Adipose tissue (tissue), 3 donors: ENCODE measurements around the gene TMEM50A. TPM values are rescaled to one million over a fixed set of nuclear protein-coding genes. Genes with fewer than 3 reads are reported as not detected.
"Not testable (repeated sequence)": the region's sequence is repeated elsewhere in the genome, so short reads cannot be mapped to it uniquely, and the experiment has no call there.

ENCODE experiments used
- H3K27ac ChIP-seq: one replicate; pipeline ENCODE4 v1.5.1; 2013; ENCODE audit warnings: low read depth, low read length
- WGBS, 3 donors: extraction: QIAGEN DNeasy Blood & Tissue Kit; methylation state at CpG; one replicate each; pipeline ENCODE4 v1.1.7; 2013; 5-methylcytosine and 5-hydroxymethylcytosine counted together
- polyA plus RNA-seq, 3 donors: library from polyadenylated mRNA; stranded (reverse); fragments of 200-250 nt; gene quantifications; one replicate each; pipeline ENCODE4 v1.2.3, GENCODE V29; 2013
- donor health status: healthy with polysubstance abuse.
- donor health status: Bipolar disorder and iron deficiency.
- donor health status: healthy.

The TMEM50A gene
- 10 to 100 TPM; 33.3 to 87.3 (median 79.2) TPM for polyA plus RNA-seq

DNA sequence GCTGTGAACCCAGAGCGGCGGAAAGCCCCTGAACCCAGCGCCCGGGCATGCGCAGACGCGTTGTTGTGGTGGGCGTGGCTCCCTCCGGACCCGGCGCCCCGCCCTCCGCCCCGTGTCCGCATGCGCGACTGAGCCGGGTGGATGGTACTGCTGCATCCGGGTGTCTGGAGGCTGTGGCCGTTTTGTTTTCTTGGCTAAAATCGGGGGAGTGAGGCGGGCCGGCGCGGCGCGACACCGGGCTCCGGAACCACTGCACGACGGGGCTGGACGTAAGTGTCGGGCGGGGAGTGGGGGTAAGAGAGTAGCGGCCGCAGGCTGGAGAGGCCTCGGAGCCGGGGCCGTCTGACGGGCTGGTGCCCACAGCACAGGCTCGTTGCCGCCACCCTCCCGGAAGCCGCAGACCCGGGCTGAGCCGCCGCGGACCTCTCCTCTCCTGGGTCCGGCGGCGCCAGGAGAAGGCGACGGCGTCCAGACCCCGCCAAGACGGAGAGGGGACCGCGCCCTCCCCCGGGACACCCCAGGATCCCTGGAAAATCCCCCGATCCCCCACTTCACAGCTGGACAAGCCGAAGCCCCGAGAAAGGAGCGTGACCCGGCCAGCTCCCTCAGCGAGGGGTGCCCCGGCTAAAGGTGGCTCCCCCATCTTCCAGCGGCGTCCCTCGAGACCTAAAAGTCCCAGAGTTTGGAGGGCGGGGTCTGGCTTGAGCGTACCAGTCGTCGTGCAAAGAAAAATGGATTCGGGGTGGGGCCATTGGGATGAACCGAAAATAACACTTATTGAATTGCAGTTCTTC, at the start of gene TMEM50A:
Gene TMEM50A, plus strand, starts transcription at position 147 of the 794 bp plus-strand sequence. CDS start 2,153 bp downstream, outside the sequence.
- 0% methylated on average over 59 to 69 of the region's 75 CpGs for WGBS, 3 donors
- peak within 1 kb of the TSS; percentile 29 for H3K27ac ChIP-seq

DNA sequence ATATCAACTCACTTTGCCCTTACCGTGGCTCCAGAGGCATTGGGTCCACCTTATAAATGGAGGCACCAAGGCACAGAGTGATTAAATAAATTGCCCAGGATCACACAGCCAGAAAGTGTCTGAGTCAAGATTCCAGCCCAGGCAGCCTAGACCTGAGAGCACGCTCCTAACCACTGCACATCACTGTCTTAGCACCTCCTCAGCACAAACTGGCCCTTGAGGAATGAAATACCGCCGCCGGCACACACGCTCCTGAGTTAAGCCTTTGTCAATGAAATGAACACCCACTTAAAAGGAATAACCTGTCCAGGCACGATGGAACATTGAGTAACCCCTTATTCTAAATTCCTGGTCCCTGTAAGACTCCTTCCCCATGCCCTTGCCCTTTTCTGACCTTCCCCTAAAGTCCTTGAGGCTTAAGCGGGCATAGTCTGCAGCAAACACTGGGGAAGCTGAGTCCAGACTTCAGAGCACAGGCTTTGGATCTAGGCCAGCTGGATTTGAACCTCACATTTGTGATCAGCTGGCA, 49.5 kb upstream of the TMEM50A start:
- H3K27ac ChIP-seq: not testable (repeated sequence)
- WGBS, 3 donors: 66 to 90% (median 88%) methylated on average over 2 to 3 of the region's 8 CpGs

DNA sequence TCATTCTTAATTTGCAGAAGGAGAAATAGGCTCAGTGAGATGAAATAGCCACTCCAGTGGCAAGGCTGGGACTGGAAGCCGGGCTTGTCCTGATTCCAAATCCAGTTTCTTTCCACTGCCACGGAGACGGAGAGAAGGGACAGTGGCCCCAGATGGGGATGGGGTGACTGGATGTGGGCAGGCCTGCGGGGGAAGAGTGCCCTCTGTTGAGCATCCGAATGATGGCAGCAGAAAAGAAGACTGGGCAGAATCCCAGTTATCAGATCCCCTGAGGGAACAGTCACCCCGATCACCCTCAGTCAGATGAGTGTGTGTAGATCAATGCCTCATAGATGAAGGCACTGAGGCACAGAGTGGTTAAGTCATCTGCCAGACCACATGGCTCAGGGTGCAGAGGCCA, 48.1 kb upstream of the TMEM50A start:
- WGBS, 3 donors: 14 to 26% (median 23%) methylated on average over 4 to 5 of the region's 6 CpGs
- not testable (repeated sequence) for H3K27ac ChIP-seq

DNA sequence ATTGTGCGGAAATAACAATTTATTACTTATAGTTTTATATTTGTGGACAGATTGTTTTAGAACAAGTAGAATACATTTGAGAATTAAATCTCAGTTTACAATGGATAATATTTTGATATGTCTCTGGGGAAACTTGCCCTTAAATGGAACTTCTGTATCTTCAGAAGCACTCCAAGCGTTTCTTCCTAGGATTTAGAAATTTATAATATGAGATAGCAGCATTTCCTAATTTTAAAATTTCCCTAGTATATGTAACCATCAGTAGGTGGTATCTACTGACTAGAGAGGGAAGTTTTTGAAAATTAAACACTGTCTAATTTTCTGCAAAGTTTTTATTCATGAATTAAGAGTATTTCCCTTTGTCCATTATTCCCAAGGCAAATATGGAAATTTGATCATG, 44.7 kb upstream of the TMEM50A start:
- WGBS, 3 donors: 87 to 92% (median 89%) methylated on average over 2 of the region's 2 CpGs
- not testable (repeated sequence) for H3K27ac ChIP-seq

DNA sequence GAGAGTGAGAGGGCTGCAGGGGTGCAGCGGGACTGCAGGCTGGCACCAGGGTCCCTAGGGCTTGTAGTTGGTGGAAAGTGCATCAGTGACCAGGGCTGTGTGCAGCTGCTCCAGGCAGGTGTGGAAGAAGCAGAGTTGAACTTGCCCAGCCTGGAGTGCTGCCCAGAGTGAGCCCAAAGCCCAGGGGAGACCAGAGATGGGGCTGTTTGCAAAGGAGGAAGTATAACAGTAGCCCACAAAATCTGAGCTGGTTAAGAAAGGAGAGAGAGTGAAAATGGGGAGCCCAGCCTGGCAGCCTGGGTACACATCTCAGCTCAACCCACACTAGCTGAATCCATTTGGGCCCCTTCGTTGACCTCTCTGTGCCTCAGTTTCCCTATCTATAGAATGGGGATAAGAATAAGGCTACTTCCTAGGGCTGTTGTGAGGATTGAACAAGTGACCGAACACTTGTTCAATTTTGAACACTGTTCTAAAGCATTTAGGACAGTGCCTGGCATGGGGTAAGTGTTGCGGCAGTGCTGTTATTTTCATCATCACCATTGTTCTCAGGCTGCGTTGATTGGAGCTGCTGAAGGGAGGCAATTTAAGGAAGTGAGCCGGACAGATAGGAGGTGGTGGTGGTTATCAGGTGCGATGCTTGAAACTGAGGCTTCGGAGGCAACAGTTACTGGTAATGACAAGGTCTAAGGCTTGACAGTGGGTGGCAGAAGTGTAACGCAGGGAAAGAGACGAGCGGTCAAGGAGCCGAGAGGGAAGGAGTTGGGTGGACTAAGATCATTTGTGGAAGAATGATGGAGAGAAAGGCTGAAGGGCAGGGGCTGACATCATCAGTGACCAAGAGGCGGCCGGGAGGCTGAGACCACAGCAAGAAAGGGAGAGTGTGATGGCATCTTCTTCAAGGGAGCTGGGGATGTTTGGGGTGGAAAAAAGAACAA, 43.0 kb upstream of the TMEM50A start:
- not testable (repeated sequence) for H3K27ac ChIP-seq
- 73 to 88% (median 79%) methylated on average over 4 to 5 of the region's 14 CpGs for WGBS, 3 donors

DNA sequence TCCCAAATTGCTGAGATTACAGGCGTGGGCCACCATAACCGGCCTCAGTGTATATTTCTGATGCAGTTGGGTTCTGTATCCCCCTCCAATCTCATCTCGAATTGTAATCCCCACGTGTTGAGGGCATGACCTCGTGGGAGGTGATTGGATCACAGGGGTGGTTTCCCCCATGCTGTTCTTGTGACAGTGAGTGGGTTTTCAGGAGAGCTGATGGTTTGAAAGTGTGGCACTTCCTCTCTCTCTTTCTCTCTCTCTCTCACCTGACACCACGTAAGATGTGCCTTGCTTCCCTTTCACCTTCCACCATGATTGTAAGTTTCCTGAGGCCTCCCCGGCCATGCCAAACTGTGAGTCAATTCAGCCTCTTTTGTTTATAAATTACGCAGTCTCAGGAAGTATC, 41.6 kb upstream of the TMEM50A start:
- 51 to 74% (median 60%) methylated on average over 5 to 7 of the region's 8 CpGs for WGBS, 3 donors
- not testable (repeated sequence) for H3K27ac ChIP-seq

DNA sequence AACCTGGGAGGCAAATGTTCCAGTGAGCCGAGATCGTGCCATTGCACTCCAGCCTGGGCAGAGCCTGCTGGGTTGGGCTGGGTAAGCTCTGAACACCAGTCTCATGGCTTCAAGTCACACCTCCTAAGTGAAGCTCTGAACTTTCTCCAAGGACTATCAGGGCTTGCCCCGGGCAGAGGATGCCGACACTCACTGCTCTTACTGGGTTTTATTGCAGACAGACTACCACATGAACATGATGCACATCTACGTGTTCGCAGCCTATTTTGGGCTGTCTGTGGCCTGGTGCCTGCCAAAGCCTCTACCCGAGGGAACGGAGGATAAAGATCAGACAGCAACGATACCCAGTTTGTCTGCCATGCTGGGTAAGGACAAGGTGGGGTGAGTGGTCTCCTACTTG, 37.4 kb upstream of the TMEM50A start:
- 89 to 93% (median 90%) methylated on average over 9 of the region's 9 CpGs for WGBS, 3 donors
- H3K27ac ChIP-seq: not testable (repeated sequence)

DNA sequence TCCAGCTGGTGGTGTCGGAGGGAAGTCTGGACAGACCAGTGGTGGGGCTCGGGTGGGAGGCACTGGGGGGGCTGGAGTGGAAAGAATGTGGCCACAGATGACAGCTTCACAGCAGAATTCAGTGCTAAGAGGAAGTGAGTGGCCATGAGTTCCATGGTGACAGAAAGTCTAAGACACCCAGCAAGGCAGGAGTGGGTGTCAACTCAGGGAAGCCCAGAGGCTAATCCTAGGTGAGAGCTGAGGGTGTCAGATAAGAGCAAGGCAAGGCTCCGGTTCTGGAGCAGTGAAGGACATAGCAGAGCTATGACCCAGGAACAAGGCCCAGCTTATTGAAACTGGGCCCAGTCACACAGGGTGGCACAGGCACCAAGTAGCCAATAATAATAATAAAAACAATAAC, 35.8 kb upstream of the TMEM50A start:
- 69 to 83% (median 82%) methylated on average over 3 of the region's 3 CpGs for WGBS, 3 donors

DNA sequence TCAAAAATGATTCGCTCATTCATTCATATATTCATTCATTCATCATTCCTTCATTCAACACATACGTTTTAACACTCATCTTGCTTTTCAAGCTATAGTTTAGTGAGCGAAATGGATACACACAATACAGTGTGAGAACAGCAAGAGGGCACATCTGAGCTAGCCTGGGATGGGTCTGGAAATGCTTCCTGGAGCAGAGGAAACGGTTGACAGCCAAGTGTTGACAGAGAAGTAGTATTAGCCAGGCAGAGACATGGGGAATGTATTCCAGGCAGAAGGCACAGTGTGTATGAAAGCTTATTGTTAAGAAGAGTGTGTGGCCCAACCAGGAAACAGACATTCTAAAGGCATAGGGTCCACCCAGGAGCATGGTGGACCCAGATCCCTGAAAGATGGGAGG, 33.2 kb upstream of the TMEM50A start:
- H3K27ac ChIP-seq: not testable (repeated sequence)
- WGBS, 3 donors: 74 to 87% (median 83%) methylated on average over 4 of the region's 4 CpGs

More for the DNA sequence above, 35.8 kb upstream of the TMEM50A start:
- not testable (repeated sequence) for H3K27ac ChIP-seq

DNA sequence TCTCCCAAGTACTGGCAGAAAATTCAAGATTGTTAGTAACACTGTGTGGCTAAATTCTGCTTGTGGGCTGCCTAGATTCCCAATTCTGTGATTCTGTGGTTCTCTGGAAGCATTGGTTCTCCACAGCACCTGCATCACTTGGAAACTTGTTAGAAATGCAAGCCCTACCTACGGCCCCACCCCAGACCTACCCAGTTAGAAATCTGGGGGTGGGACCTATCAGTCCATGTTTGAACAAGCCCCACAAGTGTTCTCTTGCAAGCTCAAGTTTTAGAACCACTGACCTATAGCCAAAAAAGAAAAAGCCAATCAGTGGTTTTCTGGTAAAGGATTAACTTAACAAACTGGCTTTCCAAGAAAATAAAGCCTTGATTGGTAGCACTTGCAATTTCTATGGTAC, 30.0 kb upstream of the TMEM50A start:
- H3K27ac ChIP-seq: not testable (repeated sequence)
- WGBS, 3 donors: no CpG with 5 or more reads among the region's 1 CpG

DNA sequence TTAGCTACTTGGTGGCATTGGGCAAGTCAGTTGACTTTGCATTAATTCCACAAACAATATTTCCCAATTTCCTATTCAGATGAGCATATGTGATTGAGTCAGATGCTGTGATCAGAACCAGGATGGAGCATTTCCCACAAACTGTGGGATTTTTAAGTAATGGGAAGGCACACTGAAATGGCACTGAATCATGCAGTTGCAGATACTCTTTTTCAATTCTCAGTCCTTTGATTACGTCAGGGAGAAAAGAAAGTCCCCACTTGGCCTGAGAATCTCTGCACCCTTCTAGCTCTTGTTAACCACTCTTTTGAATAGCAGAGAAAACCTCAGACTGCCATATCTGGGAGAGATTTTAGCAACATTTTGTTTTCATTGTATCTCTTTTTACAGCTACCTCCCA, 29.0 kb upstream of the TMEM50A start:
- not testable (repeated sequence) for H3K27ac ChIP-seq
- 39 to 86% (median 71%) methylated on average over 1 of the region's 1 CpG for WGBS, 3 donors

DNA sequence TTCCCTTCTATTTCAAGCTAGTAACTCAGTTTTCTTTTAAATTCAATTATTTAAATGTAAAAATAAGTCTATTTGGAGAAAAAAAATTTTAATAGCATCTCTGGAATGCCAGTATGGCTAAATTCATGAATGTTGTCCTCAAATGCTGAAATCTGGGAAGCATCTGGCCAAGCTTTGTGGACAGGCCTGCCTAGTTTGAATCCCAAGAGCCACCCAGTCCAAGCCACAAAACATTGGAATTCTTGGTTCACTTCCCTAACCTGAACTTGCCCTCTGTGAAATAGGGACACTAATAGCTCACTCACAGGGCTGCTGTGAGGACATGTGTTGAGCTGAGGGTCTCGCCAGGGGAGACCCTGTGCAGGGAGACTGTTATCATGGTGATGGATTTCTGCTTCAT, 28.6 kb upstream of the TMEM50A start:
- H3K27ac ChIP-seq: not testable (repeated sequence)
- WGBS, 3 donors: 79 to 93% (median 92%) methylated on average over 1 of the region's 1 CpG

DNA sequence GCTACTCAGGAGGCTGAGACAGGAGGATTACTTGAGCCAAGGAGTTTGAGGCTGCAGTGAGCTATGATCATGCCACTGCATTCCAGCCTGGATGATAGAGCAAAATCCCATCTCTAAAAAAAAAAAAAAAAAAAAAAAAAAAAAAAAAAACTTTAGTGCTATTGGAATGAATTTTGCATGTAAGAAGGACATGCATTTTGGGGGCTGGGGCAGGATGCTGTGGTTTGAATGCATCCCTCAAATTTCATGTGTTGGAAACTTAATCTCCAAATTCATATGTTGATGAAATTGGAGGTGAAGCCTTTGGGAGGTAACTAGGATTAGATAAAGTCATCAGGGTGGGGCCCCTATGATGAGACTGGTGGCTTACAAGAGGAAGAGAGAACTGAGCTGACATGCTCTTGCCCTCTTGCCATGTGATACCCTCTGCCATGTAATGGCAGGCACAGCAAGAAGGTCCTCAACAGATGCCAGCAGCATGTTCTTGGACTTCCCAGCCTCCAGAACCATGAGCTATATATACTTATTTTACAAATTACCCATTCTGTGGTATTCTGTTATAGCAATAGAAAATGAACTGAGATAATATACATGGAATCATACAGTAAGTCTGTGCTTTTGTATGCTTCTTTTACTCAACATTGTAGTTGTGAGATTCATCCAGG, 25.2 kb upstream of the TMEM50A start:
- not testable (repeated sequence) for H3K27ac ChIP-seq

DNA sequence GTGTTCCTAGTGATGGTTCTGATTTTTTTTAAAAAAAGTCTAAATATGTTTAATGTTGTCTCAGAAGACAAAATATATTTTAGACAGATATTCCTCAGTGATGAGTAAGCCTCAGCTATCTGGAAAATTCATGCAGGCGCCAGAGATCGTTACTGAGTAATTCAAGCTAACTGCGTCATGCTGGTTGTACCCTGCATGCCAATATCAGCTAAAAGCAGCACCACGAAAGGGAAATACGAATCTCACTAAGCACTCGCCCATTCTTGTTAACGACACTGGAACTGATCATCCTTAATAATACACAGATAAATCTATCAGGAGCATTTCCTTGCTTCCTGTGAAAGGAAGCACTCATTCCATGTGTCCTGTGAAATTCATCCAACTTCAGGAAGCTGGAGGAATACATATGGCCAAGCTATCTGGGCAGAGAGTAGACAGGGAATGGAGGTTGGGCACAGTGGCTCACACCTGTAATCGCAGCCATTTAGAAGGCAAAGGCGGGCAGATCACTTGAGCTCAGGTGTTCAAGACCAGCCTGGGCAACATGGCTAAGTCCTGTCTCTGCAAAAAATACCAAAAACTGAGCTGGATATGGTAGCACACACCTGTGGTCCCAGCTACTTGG, 17.7 kb upstream of the TMEM50A start:
- not testable (repeated sequence) for H3K27ac ChIP-seq
- 66 to 89% (median 77%) methylated on average over 9 of the region's 9 CpGs for WGBS, 3 donors

DNA sequence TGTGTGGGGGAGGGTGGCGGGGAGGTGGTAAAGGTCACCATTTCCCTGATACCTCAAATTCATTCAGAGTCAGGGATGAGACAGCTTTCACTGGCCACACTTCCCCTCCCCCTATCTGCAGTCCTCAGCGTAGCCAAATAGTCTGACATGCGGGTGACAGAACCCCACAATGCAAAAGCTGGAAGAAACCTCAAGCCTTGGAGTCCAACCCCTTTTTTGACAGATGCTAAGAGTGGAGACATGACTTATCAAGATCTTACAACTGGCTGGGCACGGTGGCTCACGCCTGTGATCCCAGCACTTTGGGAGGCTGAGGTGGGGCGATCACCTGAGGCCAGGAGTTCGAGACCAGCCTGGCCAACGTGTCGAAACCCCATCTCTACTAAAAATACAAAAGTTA, 16.0 kb upstream of the TMEM50A start:
- H3K27ac ChIP-seq: not testable (repeated sequence)
- WGBS, 3 donors: 89 to 93% (median 92%) methylated on average over 8 of the region's 9 CpGs

DNA sequence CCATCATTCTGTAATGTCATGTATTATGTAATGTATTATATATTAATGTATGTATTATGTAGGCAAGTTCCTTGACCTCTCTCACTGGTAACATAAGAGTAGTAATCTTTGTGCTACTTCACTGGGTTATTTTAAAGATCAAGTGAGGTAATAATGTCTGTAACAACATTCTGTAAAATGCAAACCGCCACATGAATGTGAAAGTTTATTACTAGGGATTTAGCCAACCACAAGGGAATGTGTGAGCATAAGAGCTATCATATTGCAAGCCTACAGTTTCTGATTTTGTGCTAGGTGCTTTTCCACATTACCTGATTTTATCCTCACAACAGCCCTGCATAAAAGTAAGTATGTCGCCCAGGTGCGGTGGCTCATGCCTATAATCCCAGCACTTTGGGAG, 13.7 kb upstream of the TMEM50A start:
- 98 to 100% (median 100%) methylated on average over 3 of the region's 3 CpGs for WGBS, 3 donors
- not testable (repeated sequence) for H3K27ac ChIP-seq

DNA sequence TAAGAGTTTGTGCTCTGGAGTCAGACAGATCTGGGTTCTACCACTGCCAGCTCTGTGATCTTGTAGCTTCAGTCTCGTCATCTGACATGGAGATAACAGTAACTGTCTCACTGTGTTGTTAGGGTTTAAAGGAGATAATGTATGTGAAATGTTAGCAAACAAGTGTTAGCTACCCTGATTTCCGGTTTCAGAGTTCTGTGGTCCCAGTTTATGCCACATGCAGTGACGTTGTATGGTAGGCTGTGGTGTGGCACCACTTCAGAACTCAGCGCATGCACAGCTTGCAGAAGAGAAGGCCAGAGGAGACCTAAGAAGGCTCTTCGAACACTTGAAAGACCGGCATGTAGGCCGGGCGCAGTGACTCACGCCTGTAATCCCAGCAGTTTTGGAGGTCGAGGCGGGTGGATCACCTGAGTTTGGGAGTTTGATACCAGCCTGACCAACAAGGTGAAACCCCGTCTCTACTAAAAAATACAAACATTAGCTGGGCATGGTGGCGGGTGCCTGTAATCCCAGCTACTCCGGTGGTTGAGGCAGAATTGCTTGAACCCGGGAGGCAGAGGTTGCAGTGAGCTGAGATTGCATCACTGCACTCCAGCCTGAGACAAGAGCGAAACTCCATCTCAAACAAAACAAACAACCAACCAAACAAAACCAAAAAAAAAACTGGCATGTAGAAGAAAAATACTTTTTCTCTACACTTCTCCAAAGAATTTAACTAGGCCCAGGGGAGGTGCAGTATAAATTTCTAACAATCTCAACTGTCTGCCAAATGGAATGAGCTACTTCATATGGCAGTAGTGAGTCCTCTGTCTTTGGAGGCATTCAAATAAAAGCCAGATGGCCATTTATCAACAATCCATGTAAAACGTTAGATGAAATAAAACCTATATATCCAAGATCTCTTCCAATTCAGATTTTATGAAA, 10.0 kb upstream of the TMEM50A start:
- not testable (repeated sequence) for H3K27ac ChIP-seq
- no CpG with 5 or more reads among the region's 17 CpGs for WGBS, 3 donors
